ENCODE measurements around the gene FGF19.

FGF19 gene

GRCh38 chr11:69671734-69672465, 31.9 kb downstream of the FGF19 start:
- Histone ChIP-seq H3K4me1 (ENCODE audit: control insufficient read depth, low read length) (peaks cover 15% of the 10 kb centered on the region), H3K36me3 (ENCODE audit: control insufficient read depth, low read length) (peaks cover 53% of the 10 kb centered on the region), H3K4me3 (ENCODE audit: low read length) (no peak overlapping the region), H3K27me3 (ENCODE audit: control insufficient read depth, low read length) (no peaks in the 10 kb centered on the region), H3K9me3 (ENCODE audit: control insufficient read depth, insufficient read depth, low read length) (no peaks in the 10 kb centered on the region), H3K79me2 (ENCODE audit: control insufficient read depth, low read length) (peaks cover 30% of the 10 kb centered on the region), H3K9me2 (replicated peaks; ENCODE audit: control insufficient read depth, low read length) (no peaks in the 10 kb centered on the region), H3K27ac (ENCODE audit: low read depth, low read length) (no peak overlapping the region), H4K20me1 (ENCODE audit: control insufficient read depth, insufficient read depth, low read depth, low read length) (peaks cover 11% of the 10 kb centered on the region), H3F3A (ENCODE audit: control insufficient read depth, insufficient read depth) (0 out of 2 replicates have a peak, but pooled peaks cover 3% of the 10 kb centered on the region), H3K4me2 (ENCODE audit: low read length) (no peak overlapping the region)
- TF ChIP-seq EZH2phosphoT487 (IDR thresholded peaks at IDR 0.05; ENCODE audit: borderline replicate concordance, low read length) (no peak), CTCF (IDR thresholded peaks at IDR 0.05; ENCODE audit: low read depth, low read length, poor library complexity, severe bottlenecking) (no peak)

GRCh38 chr11:69670158-69670845, 33.5 kb downstream of the FGF19 start:
- Histone ChIP-seq H3K9me2 (replicated peaks; ENCODE audit: control insufficient read depth, low read length) (no peaks in the 10 kb centered on the region), H3K4me3 (ENCODE audit: low read length) (no peak overlapping the region), H3K9me3 (ENCODE audit: control insufficient read depth, insufficient read depth, low read length) (no peaks in the 10 kb centered on the region), H4K20me1 (ENCODE audit: control insufficient read depth, insufficient read depth, low read depth, low read length) (peaks cover 11% of the 10 kb centered on the region), H3K79me2 (ENCODE audit: control insufficient read depth, low read length) (peaks cover 30% of the 10 kb centered on the region), H3F3A (ENCODE audit: control insufficient read depth, insufficient read depth) (0 out of 2 replicates have a peak, but pooled peaks cover 3% of the 10 kb centered on the region), H3K27me3 (ENCODE audit: control insufficient read depth, low read length) (no peaks in the 10 kb centered on the region), H3K4me2 (ENCODE audit: low read length) (no peak overlapping the region), H3K4me1 (ENCODE audit: control insufficient read depth, low read length) (peaks cover 12% of the 10 kb centered on the region), H3K36me3 (ENCODE audit: control insufficient read depth, low read length) (peaks cover 55% of the 10 kb centered on the region), H3K27ac (ENCODE audit: low read depth, low read length) (no peak overlapping the region)
- TF ChIP-seq EZH2phosphoT487 (IDR thresholded peaks at IDR 0.05; ENCODE audit: borderline replicate concordance, low read length) (no peak), CTCF (IDR thresholded peaks at IDR 0.05; ENCODE audit: low read depth, low read length, poor library complexity, severe bottlenecking) (peak; percentile 91)

GRCh38 chr11:69669486-69669885, 34.3 kb downstream of the FGF19 start:
- H3K27me3 ChIP-seq (ENCODE audit: control insufficient read depth, low read length) = no peaks in the 10 kb centered on the region
- H3K4me1 ChIP-seq (ENCODE audit: control insufficient read depth, low read length) = peaks cover 12% of the 10 kb centered on the region
- no peak overlapping the region for H3K27ac ChIP-seq (ENCODE audit: low read depth, low read length)
- no peak overlapping the region for H3K4me2 ChIP-seq (ENCODE audit: low read length)
- H3F3A ChIP-seq (ENCODE audit: control insufficient read depth, insufficient read depth) = 0 out of 2 replicates have a peak, but pooled peaks cover 3% of the 10 kb centered on the region
- peaks cover 7% of the 10 kb centered on the region for H4K20me1 ChIP-seq (ENCODE audit: control insufficient read depth, insufficient read depth, low read depth, low read length)
- H3K36me3 ChIP-seq (ENCODE audit: control insufficient read depth, low read length) = peaks cover 49% of the 10 kb centered on the region
- no peaks in the 10 kb centered on the region for H3K9me3 ChIP-seq (ENCODE audit: control insufficient read depth, insufficient read depth, low read length)
- H3K4me3 ChIP-seq (ENCODE audit: low read length) = no peak overlapping the region
- H3K9me2 ChIP-seq (replicated peaks; ENCODE audit: control insufficient read depth, low read length) = no peaks in the 10 kb centered on the region
- peaks cover 23% of the 10 kb centered on the region for H3K79me2 ChIP-seq (ENCODE audit: control insufficient read depth, low read length)
- TF ChIP-seq EZH2phosphoT487 (IDR thresholded peaks at IDR 0.05; ENCODE audit: borderline replicate concordance, low read length) = no peak
- TF ChIP-seq CTCF (IDR thresholded peaks at IDR 0.05; ENCODE audit: low read depth, low read length, poor library complexity, severe bottlenecking) = no peak

All from DOHH2 (cell line).